DOHH2 (cell line): ENCODE data around the gene LOXL4.

Experiments
- EZH2phosphoT487 ChIP-seq: fragments of 200-600 bp; sonication (generic); IDR thresholded peaks from 2 replicates; pipeline ENCODE4 v1.6.1; 2017; ENCODE audit warnings: borderline replicate concordance, mild to moderate bottlenecking, antibody characterized with exemption, low read length, moderate library complexity, mixed read lengths
- TF ChIP-seq, protein P1 (sequence below): fragments of 200-600 bp; sonication (generic); IDR thresholded peaks from one replicate; pipeline ENCODE4 v1.5.1; 2014; ENCODE audit warnings: antibody characterized with exemption, mild to moderate bottlenecking, low read depth, low read length; ENCODE audit not compliant: poor library complexity, severe bottlenecking

DNA sequence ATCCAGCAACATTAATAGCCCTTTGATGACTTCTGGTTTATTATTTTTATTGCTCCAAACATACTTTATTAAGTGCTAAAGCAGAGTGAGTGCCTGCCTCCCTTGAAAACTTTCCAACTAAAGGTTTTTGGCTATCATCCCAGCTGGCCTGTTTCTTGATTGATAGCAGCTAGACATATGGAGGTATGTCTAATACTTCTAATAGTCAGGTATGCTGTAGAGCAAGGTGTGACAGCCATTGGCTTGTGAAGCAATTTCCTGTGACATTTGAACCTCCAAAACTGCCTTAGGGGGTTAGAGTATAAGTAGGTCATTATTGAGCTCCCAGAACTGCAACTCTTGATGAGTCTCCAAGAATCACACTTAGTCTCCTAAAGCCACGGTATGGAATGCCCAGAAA, 55.8 kb downstream of the LOXL4 start:
- TF ChIP-seq, protein P1, sequence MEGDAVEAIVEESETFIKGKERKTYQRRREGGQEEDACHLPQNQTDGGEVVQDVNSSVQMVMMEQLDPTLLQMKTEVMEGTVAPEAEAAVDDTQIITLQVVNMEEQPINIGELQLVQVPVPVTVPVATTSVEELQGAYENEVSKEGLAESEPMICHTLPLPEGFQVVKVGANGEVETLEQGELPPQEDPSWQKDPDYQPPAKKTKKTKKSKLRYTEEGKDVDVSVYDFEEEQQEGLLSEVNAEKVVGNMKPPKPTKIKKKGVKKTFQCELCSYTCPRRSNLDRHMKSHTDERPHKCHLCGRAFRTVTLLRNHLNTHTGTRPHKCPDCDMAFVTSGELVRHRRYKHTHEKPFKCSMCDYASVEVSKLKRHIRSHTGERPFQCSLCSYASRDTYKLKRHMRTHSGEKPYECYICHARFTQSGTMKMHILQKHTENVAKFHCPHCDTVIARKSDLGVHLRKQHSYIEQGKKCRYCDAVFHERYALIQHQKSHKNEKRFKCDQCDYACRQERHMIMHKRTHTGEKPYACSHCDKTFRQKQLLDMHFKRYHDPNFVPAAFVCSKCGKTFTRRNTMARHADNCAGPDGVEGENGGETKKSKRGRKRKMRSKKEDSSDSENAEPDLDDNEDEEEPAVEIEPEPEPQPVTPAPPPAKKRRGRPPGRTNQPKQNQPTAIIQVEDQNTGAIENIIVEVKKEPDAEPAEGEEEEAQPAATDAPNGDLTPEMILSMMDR, result no peak
- TF ChIP-seq EZH2phosphoT487, result no peak
